GM19468 (cell line): Measurements from ENCODE around the gene RBM33.

Experiments used
- ATAC-seq: cut with Tn5 transposase; IDR thresholded peaks from one replicate; pipeline ENCODE4 v1.9.1; 2021; ENCODE audit warnings: mild to moderate bottlenecking, moderate library complexity, moderate number of reproducible peaks; ENCODE audit not compliant: unreplicated experiment; ENCODE audit errors: extremely low read depth

RBM33 gene

GRCh38 chr7:155662343-155663043, 18.0 kb downstream of the RBM33 start:
- no peak for ATAC-seq

- ATAC-seq: no peak
Measured at GRCh38 chr7:155663937-155664336, 19.5 kb downstream of the RBM33 start.

- ATAC-seq: no peak
Measured at GRCh38 chr7:155665079-155665956, 20.9 kb downstream of the RBM33 start.

- no peak for ATAC-seq
Measured at GRCh38 chr7:155665957-155666287, 21.5 kb downstream of the RBM33 start.

GRCh38 chr7:155667241-155667829, 22.9 kb downstream of the RBM33 start:
- ATAC-seq: no peak

GRCh38 chr7:155669717-155670505, 25.4 kb downstream of the RBM33 start:
- ATAC-seq: no peak

GRCh38 chr7:155670521-155670920, 26.1 kb downstream of the RBM33 start:
- no peak for ATAC-seq

GRCh38 chr7:155674556-155674955, 30.1 kb downstream of the RBM33 start:
- ATAC-seq: no peak

- ATAC-seq: no peak
Measured at GRCh38 chr7:155676052-155676451, 31.6 kb downstream of the RBM33 start.

- no peak for ATAC-seq
Measured at GRCh38 chr7:155677688-155678087, 33.2 kb downstream of the RBM33 start.

GRCh38 chr7:155680124-155680523, 35.7 kb downstream of the RBM33 start:
- ATAC-seq: no peak

- no peak for ATAC-seq
Measured at GRCh38 chr7:155680864-155681263, 36.4 kb downstream of the RBM33 start.

GRCh38 chr7:155681663-155682062, 37.2 kb downstream of the RBM33 start:
- ATAC-seq: no peak

GRCh38 chr7:155682484-155682883, 38.0 kb downstream of the RBM33 start:
- ATAC-seq: no peak

- no peak for ATAC-seq
Measured at GRCh38 chr7:155683098-155683497, 38.6 kb downstream of the RBM33 start.

- no peak for ATAC-seq
Measured at GRCh38 chr7:155683714-155684113, 39.3 kb downstream of the RBM33 start.

- ATAC-seq: no peak
Measured at GRCh38 chr7:155684543-155684942, 40.1 kb downstream of the RBM33 start.

GRCh38 chr7:155685070-155685790, 40.8 kb downstream of the RBM33 start:
- peak; percentile 41 for ATAC-seq

- ATAC-seq: no peak
Measured at GRCh38 chr7:155685791-155686160, 41.3 kb downstream of the RBM33 start.
